ENCODE data around the gene HTD2. TPM values are rescaled to one million over a fixed set of nuclear protein-coding genes. Genes with fewer than 3 reads are reported as not detected.
"Not testable (repeated sequence)": the region's sequence is repeated elsewhere in the genome, so short reads cannot be mapped to it uniquely, and the experiment has no call there.

HTD2 gene
- total RNA-seq, 1 experiment from 2014 or later: 7.9 TPM

DNA sequence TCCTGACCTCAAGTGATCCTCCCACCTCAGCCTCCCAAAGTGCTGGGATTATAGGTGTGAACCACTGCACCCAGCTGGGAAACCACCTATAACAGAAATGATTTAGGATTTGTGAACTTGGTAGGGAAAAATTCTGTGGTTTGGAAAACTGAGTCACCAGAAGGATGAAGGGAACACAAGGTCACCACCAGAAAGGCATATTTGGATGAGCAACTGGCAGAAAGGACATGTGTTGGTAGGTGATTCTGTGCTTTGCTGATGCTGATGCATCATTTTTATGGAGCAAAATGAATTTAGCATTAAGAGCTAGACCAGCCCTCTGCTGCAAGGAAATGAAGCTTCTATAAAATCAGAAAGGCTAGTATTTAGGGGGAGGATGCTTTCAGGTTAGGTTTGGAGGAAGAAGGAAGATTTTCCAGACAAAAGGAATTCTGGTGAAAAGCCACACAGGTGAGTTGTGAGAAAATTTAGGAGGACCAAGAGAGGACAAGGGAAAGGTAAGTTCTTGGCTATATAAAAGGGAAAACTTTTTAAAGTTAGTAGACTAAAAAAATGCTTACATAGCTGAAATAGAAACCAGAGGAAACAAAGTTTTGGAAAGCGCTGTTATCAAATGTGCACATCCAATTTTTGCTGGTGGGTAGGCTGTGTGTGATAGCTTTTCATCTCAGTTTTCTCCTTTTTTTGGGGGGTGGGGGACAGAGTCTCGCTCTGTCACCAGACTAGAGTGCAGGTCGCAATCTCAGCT, 30.0 kb downstream of the HTD2 start:
- peaks cover 8% of the 10 kb centered on the region for H3K4me1 ChIP-seq (ENCODE audit: control insufficient read depth, insufficient read depth, low read length)
- no peaks in the 10 kb centered on the region for H3K9me3 ChIP-seq (ENCODE audit: control insufficient read depth, insufficient read depth, low read depth, low read length)
- ChIA-PET POLR2A (no interaction called here), CTCF (no interaction called here)
- TF ChIP-seq POLR2AphosphoS5 (IDR thresholded peaks at IDR 0.05; ENCODE audit: low read depth, low read length) (no peak), TCF7L2 (IDR thresholded peaks at IDR 0.05; ENCODE audit: low read depth, low read length) (no peak), SIN3A (IDR thresholded peaks at IDR 0.05; ENCODE audit: borderline replicate concordance, insufficient read depth, low read depth, low read length) (no peak)
- TF ChIP-seq, protein P1, sequence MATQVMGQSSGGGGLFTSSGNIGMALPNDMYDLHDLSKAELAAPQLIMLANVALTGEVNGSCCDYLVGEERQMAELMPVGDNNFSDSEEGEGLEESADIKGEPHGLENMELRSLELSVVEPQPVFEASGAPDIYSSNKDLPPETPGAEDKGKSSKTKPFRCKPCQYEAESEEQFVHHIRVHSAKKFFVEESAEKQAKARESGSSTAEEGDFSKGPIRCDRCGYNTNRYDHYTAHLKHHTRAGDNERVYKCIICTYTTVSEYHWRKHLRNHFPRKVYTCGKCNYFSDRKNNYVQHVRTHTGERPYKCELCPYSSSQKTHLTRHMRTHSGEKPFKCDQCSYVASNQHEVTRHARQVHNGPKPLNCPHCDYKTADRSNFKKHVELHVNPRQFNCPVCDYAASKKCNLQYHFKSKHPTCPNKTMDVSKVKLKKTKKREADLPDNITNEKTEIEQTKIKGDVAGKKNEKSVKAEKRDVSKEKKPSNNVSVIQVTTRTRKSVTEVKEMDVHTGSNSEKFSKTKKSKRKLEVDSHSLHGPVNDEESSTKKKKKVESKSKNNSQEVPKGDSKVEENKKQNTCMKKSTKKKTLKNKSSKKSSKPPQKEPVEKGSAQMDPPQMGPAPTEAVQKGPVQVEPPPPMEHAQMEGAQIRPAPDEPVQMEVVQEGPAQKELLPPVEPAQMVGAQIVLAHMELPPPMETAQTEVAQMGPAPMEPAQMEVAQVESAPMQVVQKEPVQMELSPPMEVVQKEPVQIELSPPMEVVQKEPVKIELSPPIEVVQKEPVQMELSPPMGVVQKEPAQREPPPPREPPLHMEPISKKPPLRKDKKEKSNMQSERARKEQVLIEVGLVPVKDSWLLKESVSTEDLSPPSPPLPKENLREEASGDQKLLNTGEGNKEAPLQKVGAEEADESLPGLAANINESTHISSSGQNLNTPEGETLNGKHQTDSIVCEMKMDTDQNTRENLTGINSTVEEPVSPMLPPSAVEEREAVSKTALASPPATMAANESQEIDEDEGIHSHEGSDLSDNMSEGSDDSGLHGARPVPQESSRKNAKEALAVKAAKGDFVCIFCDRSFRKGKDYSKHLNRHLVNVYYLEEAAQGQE (IDR thresholded peaks at IDR 0.05; ENCODE audit: insufficient read depth in 1 of 2, low read depth in 2 of 2, low read length in 1 of 2): no peak
- TF ChIP-seq, protein P2, sequence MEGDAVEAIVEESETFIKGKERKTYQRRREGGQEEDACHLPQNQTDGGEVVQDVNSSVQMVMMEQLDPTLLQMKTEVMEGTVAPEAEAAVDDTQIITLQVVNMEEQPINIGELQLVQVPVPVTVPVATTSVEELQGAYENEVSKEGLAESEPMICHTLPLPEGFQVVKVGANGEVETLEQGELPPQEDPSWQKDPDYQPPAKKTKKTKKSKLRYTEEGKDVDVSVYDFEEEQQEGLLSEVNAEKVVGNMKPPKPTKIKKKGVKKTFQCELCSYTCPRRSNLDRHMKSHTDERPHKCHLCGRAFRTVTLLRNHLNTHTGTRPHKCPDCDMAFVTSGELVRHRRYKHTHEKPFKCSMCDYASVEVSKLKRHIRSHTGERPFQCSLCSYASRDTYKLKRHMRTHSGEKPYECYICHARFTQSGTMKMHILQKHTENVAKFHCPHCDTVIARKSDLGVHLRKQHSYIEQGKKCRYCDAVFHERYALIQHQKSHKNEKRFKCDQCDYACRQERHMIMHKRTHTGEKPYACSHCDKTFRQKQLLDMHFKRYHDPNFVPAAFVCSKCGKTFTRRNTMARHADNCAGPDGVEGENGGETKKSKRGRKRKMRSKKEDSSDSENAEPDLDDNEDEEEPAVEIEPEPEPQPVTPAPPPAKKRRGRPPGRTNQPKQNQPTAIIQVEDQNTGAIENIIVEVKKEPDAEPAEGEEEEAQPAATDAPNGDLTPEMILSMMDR (IDR thresholded peaks at IDR 0.05): no peak
- H3K36me3 ChIP-seq (ENCODE audit: control insufficient read depth, insufficient read depth, low read length): no peaks in the 10 kb centered on the region
- intact Hi-C loops (cut with micrococcal nuclease; ENCODE audit: unreplicated experiment) (loop anchor here (5.0 kb wide), 1 partner anchor 76 kb away; no protein-coding TSS in a partner anchor), in situ Hi-C loops (cut with HindIII; ENCODE audit: low pct_unique_long_range_greater_than_20kb, low sequenced_read_pairs) (no loop called here)
- DNase-seq (ENCODE audit: low read depth, low spot score) (no peak), ATAC-seq (no peak)
- no TSS peak for BruUV-seq (replicated peaks)
- no peaks in the 10 kb centered on the region for H3K27me3 ChIP-seq (ENCODE audit: control insufficient read depth, insufficient read depth, low read length)
- no peak overlapping the region for H3K27ac ChIP-seq (ENCODE audit: low read length)
- H3K4me3 ChIP-seq (ENCODE audit: low read depth in 2 of 2, low read length in 2 of 2): no peak overlapping the region

DNA sequence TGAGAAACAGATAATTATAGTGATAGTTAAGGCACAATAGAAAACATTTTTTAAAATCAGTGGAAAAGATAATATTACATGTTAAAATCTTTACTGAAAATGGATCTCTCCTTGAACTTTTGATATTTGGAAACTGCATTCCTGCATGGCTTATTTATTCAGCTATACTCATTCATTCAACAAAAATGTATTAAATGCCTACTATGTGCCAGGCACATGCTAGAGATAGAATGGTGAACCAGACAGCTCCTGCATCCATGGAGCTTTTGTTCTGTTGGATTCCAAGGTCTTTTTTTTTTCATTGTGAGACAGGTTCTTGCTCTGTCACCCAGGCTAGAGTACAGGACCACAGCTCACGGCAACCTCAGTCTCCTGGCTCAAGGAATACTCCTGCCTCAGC, 30.9 kb downstream of the HTD2 start:
- POLR2A ChIA-PET: no interaction called here
- Histone ChIP-seq H3K36me3 (ENCODE audit: control insufficient read depth, insufficient read depth, low read length) (no peaks in the 10 kb centered on the region), H3K4me3 (ENCODE audit: low read depth in 2 of 2, low read length in 2 of 2) (no peak overlapping the region), H3K9me3 (ENCODE audit: control insufficient read depth, insufficient read depth, low read depth, low read length) (no peaks in the 10 kb centered on the region), H3K27me3 (ENCODE audit: control insufficient read depth, insufficient read depth, low read length) (no peaks in the 10 kb centered on the region), H3K27ac (ENCODE audit: low read length) (no peak overlapping the region), H3K4me1 (ENCODE audit: control insufficient read depth, insufficient read depth, low read length) (peaks cover 6% of the 10 kb centered on the region)
- DNase-seq (ENCODE audit: low read depth, low spot score) (no peak), ATAC-seq (no peak)
- BruUV-seq (replicated peaks): no TSS peak
- intact Hi-C loops (cut with micrococcal nuclease; ENCODE audit: unreplicated experiment) (loop anchor here (5.0 kb wide), 1 partner anchor 75 kb away; no protein-coding TSS in a partner anchor), in situ Hi-C loops (cut with HindIII; ENCODE audit: low pct_unique_long_range_greater_than_20kb, low sequenced_read_pairs) (no loop called here)
- TF ChIP-seq, protein P2 (IDR thresholded peaks at IDR 0.05): no peak
- TF ChIP-seq TCF7L2 (IDR thresholded peaks at IDR 0.05; ENCODE audit: low read depth, low read length) (no peak), POLR2AphosphoS5 (IDR thresholded peaks at IDR 0.05; ENCODE audit: low read depth, low read length) (no peak), SIN3A (IDR thresholded peaks at IDR 0.05; ENCODE audit: borderline replicate concordance, insufficient read depth, low read depth, low read length) (no peak)
- TF ChIP-seq, protein P1 (IDR thresholded peaks at IDR 0.05; ENCODE audit: insufficient read depth in 1 of 2, low read depth in 2 of 2, low read length in 1 of 2): no peak
- CTCF ChIA-PET: interaction anchor here (0.6 kb wide), 1 partner anchor 160 kb away, joined by 3 read pairs; no protein-coding TSS in a partner anchor

DNA sequence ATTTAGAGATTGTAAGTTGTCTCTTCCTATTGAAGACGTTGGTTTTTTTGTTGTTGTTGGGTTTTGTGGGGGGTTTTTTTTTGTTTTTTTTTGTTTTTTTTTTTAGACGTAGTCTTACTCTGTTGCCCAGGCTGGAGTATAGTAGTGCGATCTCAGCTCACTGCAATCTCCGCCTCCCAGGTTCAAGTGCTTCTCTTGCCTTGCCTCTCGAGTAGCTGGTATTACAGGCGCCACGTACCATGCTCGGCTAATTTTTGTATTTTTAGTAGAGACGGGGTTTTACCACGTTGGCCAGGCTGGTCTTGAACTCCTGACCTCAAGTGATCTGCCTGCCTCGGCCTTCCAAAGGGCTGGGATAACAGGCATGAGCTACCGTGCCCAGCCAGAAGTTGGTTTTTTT, 32.8 kb downstream of the HTD2 start:
- H3K36me3 ChIP-seq (ENCODE audit: control insufficient read depth, insufficient read depth, low read length); CTCF ChIA-PET; H3K4me3 ChIP-seq (ENCODE audit: low read depth in 2 of 2, low read length in 2 of 2); H3K9me3 ChIP-seq (ENCODE audit: control insufficient read depth, insufficient read depth, low read depth, low read length); DNase-seq (ENCODE audit: low read depth, low spot score); H3K27me3 ChIP-seq (ENCODE audit: control insufficient read depth, insufficient read depth, low read length); H3K4me1 ChIP-seq (ENCODE audit: control insufficient read depth, insufficient read depth, low read length); ATAC-seq; in situ Hi-C loops (cut with HindIII; ENCODE audit: low pct_unique_long_range_greater_than_20kb, low sequenced_read_pairs); H3K27ac ChIP-seq (ENCODE audit: low read length); BruUV-seq (replicated peaks): not testable (repeated sequence)
- POLR2A ChIA-PET: interaction anchor here (0.7 kb wide), 1 partner anchor 64 kb away, joined by 7 read pairs; no protein-coding TSS in a partner anchor
- intact Hi-C loops (cut with micrococcal nuclease; ENCODE audit: unreplicated experiment): loop anchor here (5.0 kb wide), 1 partner anchor 73 kb away; no protein-coding TSS in a partner anchor

Measured in Panc1 (cell line).